NOMO-1 treated with DMSO at 0.1 percent for 48 hours (cell line): Measurements from ENCODE around the gene PLAAT3.
"Not testable (repeated sequence)": the region's sequence is repeated elsewhere in the genome, so short reads cannot be mapped to it uniquely, and the experiment has no call there.

Source experiments
- DNase-seq: peaks from one replicate; lab custom pipeline; 2025; ENCODE audit not compliant: unreplicated experiment; lab: John Stamatoyannopoulos, UW

PLAAT3 gene

DNA sequence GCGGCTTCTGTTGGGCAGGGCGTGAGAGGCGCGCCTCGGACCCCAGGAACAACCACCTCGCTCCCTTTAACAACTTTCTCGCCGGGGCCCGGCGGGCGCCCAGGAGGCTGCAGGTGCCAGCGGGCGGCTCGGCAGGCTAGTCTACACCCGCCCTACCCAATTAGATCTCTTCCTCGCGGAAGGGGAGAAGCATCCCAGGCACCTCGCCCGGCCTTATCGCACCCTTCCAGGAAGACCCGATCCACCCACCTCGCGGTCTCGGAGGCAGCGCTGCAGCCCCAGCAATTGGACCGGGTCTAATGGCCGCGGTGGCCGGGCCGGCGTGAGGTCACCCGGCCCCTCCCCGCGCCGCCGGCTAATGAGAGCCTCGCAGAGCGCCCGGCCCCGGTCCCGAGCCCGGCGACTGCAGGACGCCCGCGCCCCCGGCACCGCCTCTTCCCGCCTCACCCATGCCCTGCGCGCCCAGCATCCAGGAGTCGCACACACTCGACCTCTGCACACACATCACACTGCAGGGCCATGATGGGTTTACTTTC is at the start of gene PLAAT3:
PLAAT3 (minus strand) TSS at position 298 of the 536 bp plus-strand sequence. CDS start 419 bp downstream, outside the sequence.
- no peak for DNase-seq

DNA sequence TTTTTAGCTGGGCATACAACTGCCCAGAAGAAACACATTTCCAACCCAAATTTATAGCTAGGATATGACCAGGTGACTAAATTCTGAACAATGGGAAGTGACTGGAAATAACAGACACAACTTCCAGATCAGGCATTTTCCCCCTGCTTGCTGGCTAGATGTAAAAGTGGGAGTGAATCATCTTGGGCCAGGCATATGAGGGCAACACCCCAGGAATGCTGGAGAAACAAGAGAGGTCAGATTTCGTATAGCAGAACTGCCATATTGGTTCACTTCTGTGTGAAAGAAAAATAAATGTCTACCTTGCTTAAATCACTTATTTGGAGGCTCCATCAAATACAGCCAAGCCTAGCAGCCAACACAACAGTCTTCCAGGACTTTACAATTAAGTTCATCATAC is 49.6 kb upstream of the PLAAT3 start:
- DNase-seq = no peak

DNA sequence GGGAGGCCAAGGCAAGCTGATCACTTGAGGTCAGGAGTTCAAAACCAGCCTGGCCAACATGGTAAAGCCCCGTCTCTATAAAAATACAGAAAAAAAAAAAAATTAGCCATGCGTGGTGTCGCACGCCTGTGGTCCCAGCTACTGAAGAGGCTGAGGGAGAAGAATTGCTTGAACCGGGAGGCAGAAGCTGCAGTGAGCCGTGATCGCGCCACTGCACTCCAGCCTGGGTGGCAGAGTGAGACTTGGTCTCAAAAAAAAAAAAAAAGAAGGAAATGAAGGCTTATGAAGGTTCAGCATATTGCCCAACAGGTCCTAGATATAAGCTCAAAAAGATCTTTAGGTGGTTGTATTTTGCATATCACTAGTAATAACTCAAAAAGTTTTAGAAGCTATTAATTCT is 46.7 kb upstream of the PLAAT3 start:
- DNase-seq = no peak

DNA sequence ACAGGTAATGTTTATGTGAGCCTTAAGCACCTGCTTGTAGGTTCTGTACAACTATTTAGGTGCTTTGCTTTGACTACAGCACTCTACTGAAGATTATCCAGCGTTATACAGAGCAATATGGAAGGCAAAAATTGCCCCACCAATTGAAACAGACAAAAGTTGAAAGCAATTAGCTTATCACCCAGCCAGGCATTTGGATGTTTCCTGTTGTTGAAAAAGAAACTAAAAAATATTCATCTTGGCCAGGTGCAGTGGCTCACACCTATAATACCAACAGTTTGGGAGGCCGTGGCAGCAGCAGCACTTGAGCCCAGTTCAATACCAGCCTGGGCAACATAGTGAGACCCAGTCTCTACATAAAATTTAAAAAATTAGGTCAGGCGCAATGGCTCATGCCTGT is 38.4 kb upstream of the PLAAT3 start:
- DNase-seq = no peak

GRCh38 chr11:63643205-63643604 is 29.0 kb upstream of the PLAAT3 start:
- no peak for DNase-seq

GRCh38 chr11:63641727-63642126 is 27.5 kb upstream of the PLAAT3 start:
- no peak for DNase-seq

- peak; percentile 32 for DNase-seq
These were observed 25.1 kb upstream of the PLAAT3 start for GRCh38 chr11:63639199-63639832.

- DNase-seq = not testable (repeated sequence)
These were observed 24.2 kb upstream of the PLAAT3 start for GRCh38 chr11:63638436-63638835.

DNA sequence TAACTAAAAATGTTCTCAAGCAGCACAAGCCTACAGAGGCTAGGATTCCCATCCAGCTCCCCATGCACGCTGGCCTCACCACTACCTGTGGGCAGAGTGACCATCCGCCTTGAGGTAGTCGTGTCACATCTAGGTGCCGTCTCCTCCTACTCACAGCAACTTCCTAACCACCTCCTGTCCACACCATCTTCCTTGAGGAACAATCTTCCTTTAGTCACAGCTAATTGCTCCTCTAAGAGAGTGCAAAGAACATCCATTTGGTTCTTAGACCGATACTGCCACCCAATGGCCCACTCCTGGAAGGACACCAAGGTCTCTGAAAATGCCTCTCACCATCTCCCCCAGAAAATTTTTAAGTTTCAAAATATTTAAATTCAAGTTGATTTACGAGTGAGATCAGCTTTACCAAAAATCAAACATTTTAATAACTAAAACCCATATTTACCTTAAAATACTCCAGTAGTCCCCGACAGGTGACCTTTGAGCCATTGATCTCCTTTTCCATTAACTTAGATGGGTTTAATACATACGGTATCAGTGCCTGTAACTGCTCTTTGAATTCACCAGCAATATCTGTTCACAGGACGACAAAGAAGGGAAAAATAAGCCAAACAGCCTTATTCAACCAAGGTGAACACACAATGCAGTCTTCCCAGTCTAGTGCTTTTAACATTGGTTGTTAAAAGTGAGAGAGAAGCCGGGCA is 21.7 kb upstream of the PLAAT3 start:
- peak; percentile 51 for DNase-seq

DNA sequence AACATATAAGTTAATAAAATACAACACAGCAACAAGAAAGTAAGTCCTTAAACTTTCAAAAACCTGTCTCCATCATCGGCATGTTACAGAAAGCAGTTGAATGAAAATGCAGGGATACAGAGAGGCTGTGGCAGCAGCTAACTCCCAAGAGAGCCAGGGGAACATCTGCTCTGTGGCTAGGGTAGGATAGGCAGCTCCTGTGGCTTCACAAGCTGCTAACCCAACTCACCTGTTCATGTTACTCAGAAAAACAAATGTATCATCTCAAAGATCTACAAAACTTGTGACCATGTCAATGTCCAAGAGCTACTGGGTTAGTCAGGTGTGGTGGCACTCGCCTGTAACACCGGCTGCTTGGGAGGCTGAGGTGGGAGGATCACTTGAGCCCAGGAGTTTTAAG is 15.2 kb upstream of the PLAAT3 start:
- DNase-seq = no peak

- DNase-seq = no peak
These were observed 9.4 kb upstream of the PLAAT3 start for GRCh38 chr11:63623513-63624140.

DNA sequence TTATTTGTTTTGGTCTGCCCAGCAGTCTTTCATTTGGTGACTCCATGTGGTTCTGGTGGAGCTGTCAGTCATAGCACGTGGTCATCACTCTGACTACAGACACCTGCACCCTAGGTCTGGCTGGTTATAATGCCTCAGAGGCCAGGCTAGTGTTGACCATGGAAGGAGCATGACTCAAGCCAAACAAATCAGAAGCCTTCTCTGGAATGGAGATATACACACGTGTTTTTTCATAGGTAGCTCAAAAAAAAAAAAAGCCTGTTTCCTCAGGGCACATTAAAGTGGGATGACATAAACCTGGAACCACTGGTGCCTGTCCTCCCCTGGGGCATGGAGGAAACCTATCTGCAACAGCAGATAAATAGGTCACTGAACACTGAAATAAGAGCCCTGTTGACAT is 8.1 kb upstream of the PLAAT3 start:
- DNase-seq = no peak

GRCh38 chr11:63621071-63621470 is 6.8 kb upstream of the PLAAT3 start:
- peak; percentile 95 for DNase-seq

- no peak for DNase-seq
These were observed 5.7 kb upstream of the PLAAT3 start for GRCh38 chr11:63619967-63620366.

DNA sequence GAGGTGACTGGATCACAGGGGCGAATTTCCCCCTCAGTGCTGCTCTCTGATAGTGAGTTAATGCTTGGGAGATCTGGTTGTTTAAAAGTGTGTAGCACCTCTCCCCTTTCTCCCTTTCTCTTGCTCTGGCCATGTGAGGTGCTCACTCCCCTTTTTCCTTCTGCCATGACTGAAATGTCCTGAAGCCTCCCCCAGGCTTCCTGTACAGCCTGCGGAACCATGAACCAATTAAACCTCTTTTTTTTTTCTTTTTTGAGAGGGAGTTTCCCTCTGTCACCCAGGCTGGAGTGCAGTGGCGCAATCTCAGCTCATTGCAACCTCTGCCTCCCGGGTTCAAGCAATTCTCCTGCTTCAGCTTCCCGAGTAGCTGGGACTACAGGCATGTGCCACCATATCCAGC is 3.5 kb upstream of the PLAAT3 start:
- DNase-seq = not testable (repeated sequence)

DNA sequence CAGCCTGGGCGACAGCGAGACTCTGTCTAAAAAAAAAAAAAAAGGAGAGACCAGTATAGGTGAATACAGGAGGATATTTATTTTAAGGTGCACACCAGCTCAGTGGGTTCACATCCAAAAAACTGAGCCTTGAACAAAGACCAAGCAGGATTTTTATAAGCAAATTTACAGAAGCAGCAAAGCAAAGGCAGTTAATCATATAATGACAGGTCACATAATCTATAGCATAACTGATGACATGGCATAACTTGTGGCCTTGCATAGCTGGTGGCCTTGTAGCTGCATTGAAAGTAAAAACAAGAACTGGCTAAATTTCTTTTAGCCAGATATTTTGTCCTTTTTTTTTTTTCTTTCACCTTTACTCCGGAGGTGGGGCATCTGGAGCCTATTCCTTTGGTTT is 2.7 kb upstream of the PLAAT3 start:
- peak; percentile 14 for DNase-seq

DNA sequence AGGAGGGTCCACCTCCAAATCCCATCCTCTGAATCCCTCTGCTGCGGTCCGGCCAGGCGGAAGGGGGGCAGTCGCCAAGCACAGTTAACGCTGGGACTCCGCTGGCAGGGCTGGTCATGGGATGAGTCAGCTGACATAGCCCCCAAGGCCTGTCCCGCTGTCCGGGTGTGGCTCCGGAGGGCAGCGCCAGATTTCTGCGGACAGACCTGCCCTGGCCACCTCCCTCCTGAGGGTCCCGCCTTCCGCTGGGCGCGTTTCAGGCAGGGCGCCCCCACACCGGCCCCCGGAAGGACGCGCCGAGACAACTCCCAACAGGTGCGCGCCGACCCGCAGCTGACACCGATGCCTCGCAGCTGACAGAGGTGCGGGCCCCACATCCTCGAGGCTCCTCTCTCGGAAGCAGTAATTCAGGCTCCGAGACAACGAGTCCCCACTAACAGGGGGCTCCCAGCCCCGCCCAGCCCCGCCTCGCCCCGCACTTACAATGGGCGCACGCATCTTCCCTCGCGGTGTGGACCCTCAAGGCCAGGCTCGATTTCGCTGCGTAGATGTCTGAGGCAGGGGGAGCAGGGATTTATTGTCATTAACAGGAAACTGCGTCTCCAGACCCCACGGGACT is 607 bp downstream of the PLAAT3 start:
- no peak for DNase-seq

DNA sequence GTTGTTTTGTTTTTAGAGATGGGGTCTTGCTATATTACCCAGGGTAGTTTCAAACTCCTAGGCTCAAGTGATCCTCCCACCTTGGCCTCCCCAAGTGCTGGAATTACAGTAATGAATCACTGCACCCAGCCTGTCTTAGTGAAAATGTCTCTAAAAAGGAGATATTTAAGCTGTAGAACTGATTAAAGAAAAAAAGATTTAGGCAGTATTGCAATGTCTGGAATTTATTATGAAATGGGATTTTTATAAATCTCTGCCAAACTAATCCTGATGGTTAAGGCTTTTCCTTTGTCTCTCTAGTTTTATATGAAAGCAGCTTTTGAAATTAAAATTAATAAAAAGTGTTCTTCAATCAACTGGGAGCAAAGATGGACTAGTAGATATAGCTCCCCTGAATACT is 2.1 kb downstream of the PLAAT3 start:
- DNase-seq = no peak

GRCh38 chr11:63611395-63611747 is 2.9 kb downstream of the PLAAT3 start:
- DNase-seq = no peak

DNA sequence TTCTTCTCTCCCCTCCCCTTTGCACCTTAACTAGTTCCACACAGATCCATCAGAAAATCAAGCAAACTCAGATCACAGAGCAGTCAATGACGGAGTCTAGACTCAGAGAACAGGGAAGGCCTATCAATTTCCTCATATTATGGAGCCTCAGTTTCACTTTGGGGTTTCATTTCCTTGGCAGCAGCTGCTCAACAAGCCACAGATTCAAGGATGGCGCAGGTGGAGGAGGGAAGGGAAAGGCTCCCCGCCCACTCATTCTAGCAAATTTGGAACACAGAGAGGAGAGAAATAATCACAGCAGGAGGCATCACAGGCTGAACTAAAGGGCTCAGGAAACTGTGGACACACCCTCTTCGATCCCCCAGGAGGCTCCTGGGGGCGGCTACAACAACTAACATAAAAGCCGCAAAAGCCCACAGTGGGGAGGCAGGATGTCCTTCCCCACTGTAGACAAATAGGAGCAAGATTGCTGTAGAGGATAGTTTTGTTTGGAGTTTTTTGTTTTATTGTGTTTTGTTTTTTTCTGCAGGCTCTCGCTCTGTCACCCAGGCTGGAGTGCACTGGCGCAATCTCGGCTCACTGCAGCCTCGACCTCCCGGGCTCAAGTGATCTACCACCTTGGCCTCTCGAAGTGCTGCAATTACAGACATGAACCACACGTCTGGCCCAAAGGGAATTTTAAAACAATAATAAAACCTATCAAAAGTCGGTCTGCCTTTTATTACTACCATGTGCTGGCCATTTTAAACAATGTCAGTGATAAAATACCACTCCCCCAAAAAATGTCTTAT is 3.4 kb downstream of the PLAAT3 start:
- DNase-seq = no peak
